ENCODE data around the gene TMX4.

TMX4 gene

GRCh38 chr20:8018958-8019245 lies 659 bp downstream of the TMX4 start:
- DNase-seq (ENCODE audit: low read depth): peak; percentile 47

GRCh38 chr20:8012724-8013123 lies 6.8 kb downstream of the TMX4 start:
- no peak for DNase-seq (ENCODE audit: low read depth)

GRCh38 chr20:8008733-8009132 lies 10.8 kb downstream of the TMX4 start:
- DNase-seq (ENCODE audit: low read depth): no peak

GRCh38 chr20:8007490-8007889 lies 12.1 kb downstream of the TMX4 start:
- DNase-seq (ENCODE audit: low read depth): no peak

GRCh38 chr20:8005575-8006366 lies 13.8 kb downstream of the TMX4 start:
- DNase-seq (ENCODE audit: low read depth): no peak

GRCh38 chr20:8005033-8005432 lies 14.5 kb downstream of the TMX4 start:
- no peak for DNase-seq (ENCODE audit: low read depth)

GRCh38 chr20:8002056-8002455 lies 17.5 kb downstream of the TMX4 start:
- no peak for DNase-seq (ENCODE audit: low read depth)

GRCh38 chr20:8000796-8001195 lies 18.8 kb downstream of the TMX4 start:
- DNase-seq (ENCODE audit: low read depth): no peak

GRCh38 chr20:7996898-7997297 lies 22.7 kb downstream of the TMX4 start:
- DNase-seq (ENCODE audit: low read depth): no peak

- DNase-seq (ENCODE audit: low read depth): no peak
Measured at GRCh38 chr20:7994809-7995208, 24.8 kb downstream of the TMX4 start.

- no peak for DNase-seq (ENCODE audit: low read depth)
Measured at GRCh38 chr20:7993703-7994102, 25.9 kb downstream of the TMX4 start.

- no peak for DNase-seq (ENCODE audit: low read depth)
Measured at GRCh38 chr20:7993238-7993637, 26.3 kb downstream of the TMX4 start.

- no peak for DNase-seq (ENCODE audit: low read depth)
Measured at GRCh38 chr20:7990385-7990784, 29.2 kb downstream of the TMX4 start.

- no peak for DNase-seq (ENCODE audit: low read depth)
Measured at GRCh38 chr20:7989379-7989778, 30.2 kb downstream of the TMX4 start.

- no peak for DNase-seq (ENCODE audit: low read depth)
Measured at GRCh38 chr20:7985916-7986315, 33.6 kb downstream of the TMX4 start.

- DNase-seq (ENCODE audit: low read depth): no peak
Measured at GRCh38 chr20:7984192-7984591, 35.4 kb downstream of the TMX4 start.

- DNase-seq (ENCODE audit: low read depth): no peak
Measured at GRCh38 chr20:7981374-7981773, 38.2 kb downstream of the TMX4 start.

- no peak for DNase-seq (ENCODE audit: low read depth)
Measured at GRCh38 chr20:7980332-7981046, 39.1 kb downstream of the TMX4 start.

- no peak for DNase-seq (ENCODE audit: low read depth)
Measured at GRCh38 chr20:7977709-7978108, 41.9 kb downstream of the TMX4 start.

- DNase-seq (ENCODE audit: low read depth): no peak
Measured at GRCh38 chr20:7975851-7976414, 43.6 kb downstream of the TMX4 start.

- no peak for DNase-seq (ENCODE audit: low read depth)
Measured at GRCh38 chr20:7974785-7975435, 44.7 kb downstream of the TMX4 start.

GRCh38 chr20:7971536-7972280 lies 47.9 kb downstream of the TMX4 start:
- no peak for DNase-seq (ENCODE audit: low read depth)
